Subcutaneous abdominal adipose tissue (tissue), 5 donors: ENCODE data around the gene MAGEC2.

Experiments used
- H3K27ac ChIP-seq: one replicate; pipeline ENCODE4 v1.7.0; 2013; ENCODE audit warnings: low read depth, mild to moderate bottlenecking, inconsistent platforms, low read length, moderate library complexity
- H3K27me3 ChIP-seq, 5 donors: one replicate each; pipeline ENCODE4 v1.7.0; 2013; ENCODE audit warnings: low read length in 5 of 5, inconsistent platforms in 1 of 5; ENCODE audit not compliant: control insufficient read depth in 5 of 5, insufficient read depth in 4 of 5
- H3K36me3 ChIP-seq, 5 donors: one replicate each; pipeline ENCODE4 v1.7.0; 2013; ENCODE audit warnings: low read length in 5 of 5; ENCODE audit not compliant: control insufficient read depth in 5 of 5, insufficient read depth in 5 of 5
- H3K4me1 ChIP-seq, 5 donors: one replicate each; pipeline ENCODE4 v1.7.0; 2013; ENCODE audit warnings: low read length in 5 of 5, mild to moderate bottlenecking in 3 of 5, moderate library complexity in 1 of 5; ENCODE audit not compliant: control insufficient read depth in 5 of 5, insufficient read depth in 5 of 5
- H3K4me3 ChIP-seq, 5 donors: one replicate each; pipeline ENCODE4 v1.7.0; 2013; ENCODE audit warnings: low read length in 5 of 5, low read depth in 1 of 5
- H3K9ac ChIP-seq, 5 donors: one replicate each; pipeline ENCODE4 v1.7.0; 2013; ENCODE audit warnings: low read length in 5 of 5, mild to moderate bottlenecking in 4 of 5, moderate library complexity in 3 of 5
- H3K9me3 ChIP-seq, 5 donors: one replicate each; pipeline ENCODE4 v1.7.0; 2013; ENCODE audit warnings: low read length in 5 of 5; ENCODE audit not compliant: control insufficient read depth in 5 of 5
- donor health status: healthy.
- donor health status: healthy.
- donor health status: healthy.
- donor health status: healthy.
- donor health status: healthy.

The MAGEC2 gene

DNA sequence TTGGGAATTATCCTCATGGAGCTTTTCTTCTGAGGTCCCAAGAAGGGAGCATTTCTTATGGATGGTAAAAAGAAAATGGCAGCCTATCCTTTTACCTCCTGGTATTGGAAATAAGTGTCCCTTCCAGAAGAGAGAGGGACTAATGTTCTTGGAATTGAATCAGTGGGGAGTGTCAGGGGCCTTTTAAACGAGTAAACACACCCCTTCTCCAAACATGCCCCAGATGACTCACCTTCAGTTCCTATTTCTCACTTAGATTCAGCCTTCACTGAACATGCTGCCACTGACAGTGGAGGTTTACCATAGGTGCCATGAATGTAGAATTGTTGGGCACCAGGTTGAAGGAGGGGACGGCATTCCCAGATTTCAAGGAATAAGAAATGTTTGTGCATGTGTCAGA lies 19.0 kb downstream of the MAGEC2 start:
- no peaks in the 10 kb centered on the region for H3K9me3 ChIP-seq

DNA sequence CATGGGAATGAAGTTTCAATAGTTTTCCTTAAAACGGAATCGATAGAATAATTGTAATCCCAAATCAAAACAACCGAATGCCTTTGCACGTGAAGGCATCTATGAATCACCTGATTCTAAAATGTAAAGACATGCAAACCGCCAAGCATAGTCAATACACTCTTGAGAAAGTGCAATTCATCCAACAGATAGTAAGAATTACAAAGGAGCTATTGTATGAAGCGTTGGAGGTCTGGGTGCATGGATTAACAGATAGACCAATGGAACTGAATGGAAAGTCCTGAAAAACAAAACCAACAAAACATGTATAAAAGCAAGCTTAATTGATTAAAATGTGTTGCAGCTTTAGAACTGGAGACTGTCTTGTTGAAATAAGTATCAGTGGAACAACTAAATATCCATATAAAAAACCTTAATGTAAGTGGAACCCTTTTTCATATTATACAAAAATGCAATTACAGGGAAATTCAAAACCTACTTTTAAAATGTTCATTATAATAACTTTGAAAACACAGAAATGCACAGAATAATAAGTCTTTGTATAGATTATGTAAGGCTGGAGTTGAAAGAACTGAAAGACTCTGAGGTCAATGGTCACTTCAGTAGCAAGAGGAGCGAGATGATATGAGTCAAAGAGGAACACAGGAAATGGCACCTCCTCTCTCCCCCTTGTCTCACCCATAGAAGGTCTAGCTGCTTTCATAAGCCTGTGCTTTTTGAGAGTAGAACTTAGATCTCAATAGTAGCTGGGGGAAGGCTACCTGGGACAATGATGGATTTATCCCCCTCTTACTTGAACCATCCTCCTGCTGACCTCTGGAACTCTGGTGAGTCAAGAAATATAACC lies 20.1 kb downstream of the MAGEC2 start:
- no peaks in the 10 kb centered on the region for H3K36me3 ChIP-seq
- H3K4me3 ChIP-seq: no peak overlapping the region
- no peaks in the 10 kb centered on the region for H3K9me3 ChIP-seq
- no peak overlapping the region for H3K9ac ChIP-seq
- no peaks in the 10 kb centered on the region for H3K4me1 ChIP-seq
- no peaks in the 10 kb centered on the region for H3K27me3 ChIP-seq
- H3K27ac ChIP-seq: no peak overlapping the region

More for the DNA sequence above, 19.0 kb downstream of the MAGEC2 start:
- no peaks in the 10 kb centered on the region for H3K36me3 ChIP-seq
- no peak overlapping the region for H3K9ac ChIP-seq
- no peak overlapping the region for H3K4me3 ChIP-seq
- no peaks in the 10 kb centered on the region for H3K27me3 ChIP-seq
- no peak overlapping the region for H3K27ac ChIP-seq
- H3K4me1 ChIP-seq: no peaks in the 10 kb centered on the region

DNA sequence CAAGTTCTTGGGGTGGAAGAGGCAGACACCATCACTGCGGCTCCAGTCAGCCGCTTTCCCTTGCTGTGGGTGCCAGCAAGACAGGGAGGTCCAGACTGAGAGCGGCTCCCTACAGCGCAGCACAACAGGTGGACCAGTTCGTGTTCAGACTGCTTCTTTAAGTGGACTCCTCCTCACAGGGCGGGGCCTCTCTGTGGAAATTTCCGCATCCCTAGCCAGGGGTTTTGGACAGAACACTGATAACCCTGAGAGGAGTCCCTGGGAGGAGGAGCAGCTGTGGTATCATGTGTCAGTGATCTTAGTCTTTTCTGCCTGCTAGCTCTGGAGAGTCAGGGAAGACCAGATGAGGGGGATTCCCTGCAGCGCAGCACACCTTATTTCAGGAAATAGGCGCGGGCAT lies 48.5 kb downstream of the MAGEC2 start:
- H3K27ac ChIP-seq: no peak overlapping the region
- no peaks in the 10 kb centered on the region for H3K4me1 ChIP-seq
- no peaks in the 10 kb centered on the region for H3K36me3 ChIP-seq
- no peak overlapping the region for H3K4me3 ChIP-seq
- H3K9me3 ChIP-seq: peaks cover 0 to 5% (median 0%) of the 10 kb centered on the region in 5 donors
- H3K9ac ChIP-seq: no peak overlapping the region
- peaks cover 0 to 8% (median 5%) of the 10 kb centered on the region in 5 donors for H3K27me3 ChIP-seq
